GM19025 (cell line): ENCODE measurements around the gene BDKRB1.
"Not testable (repeated sequence)": the region's sequence is repeated elsewhere in the genome, so short reads cannot be mapped to it uniquely, and the experiment has no call there.

Source experiments
- ATAC-seq: cut with Tn5 transposase; IDR thresholded peaks from one replicate; pipeline ENCODE4 v1.9.1; 2021; ENCODE audit warnings: mild to moderate bottlenecking, low read depth, moderate library complexity; ENCODE audit not compliant: unreplicated experiment

The BDKRB1 gene

DNA sequence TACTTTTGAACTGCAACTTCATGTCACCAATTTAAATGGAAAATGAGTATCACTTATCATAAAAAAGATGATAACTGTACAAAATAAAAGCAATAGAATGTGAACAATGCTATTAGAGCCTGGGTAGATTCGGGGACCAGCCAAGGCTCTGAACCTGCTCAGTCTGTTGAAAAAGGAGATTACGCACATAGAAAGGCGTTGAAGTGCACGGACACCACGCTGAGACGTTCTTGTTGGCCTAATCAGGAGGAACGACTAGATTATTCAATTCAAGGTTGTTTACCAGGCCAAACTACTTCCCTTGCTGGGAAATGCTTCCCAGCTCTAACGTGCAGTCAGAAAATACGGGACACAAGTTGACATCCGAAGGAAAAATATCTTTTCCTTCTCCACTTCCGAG, 23.5 kb upstream of the BDKRB1 start:
- no peak for ATAC-seq

DNA sequence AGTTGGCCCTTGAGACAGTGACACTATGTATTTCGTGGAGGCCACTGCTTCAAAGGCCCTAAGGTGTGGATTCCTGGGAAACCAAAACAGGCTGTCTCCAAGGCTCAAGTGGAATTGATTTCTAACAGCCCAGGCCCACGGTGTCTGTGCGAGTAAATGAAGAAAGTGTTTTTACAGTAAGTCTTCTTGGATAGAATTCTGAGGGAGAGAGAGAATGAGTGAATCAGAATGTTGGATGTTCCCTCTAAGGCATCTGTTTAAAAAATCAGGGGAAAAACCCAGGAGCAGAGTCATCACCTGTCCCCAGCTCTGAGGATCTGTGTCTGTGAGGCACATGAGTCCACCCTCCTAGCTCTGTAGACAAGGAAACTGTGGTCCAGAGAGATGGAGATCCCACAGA, 22.3 kb upstream of the BDKRB1 start:
- ATAC-seq, result no peak

DNA sequence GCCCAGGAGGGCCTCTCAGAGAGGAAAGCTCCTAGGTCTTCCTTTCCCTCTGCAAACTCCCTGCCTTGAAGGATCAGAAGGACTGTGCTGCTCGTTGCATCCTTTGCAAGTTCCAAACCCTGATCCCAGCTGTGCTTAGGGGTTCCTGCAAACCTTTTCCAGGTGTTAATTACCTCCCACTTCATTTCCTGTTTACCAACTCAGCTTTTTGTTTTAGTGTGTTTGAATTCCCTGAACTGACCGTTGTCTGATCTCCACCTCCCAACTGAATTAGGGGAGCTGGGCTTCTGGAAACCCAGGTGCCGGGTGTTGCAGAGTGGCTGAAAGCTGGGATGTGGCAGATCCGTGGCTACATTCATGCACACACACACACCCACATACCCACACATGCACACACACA, 20.6 kb upstream of the BDKRB1 start:
- no peak for ATAC-seq

DNA sequence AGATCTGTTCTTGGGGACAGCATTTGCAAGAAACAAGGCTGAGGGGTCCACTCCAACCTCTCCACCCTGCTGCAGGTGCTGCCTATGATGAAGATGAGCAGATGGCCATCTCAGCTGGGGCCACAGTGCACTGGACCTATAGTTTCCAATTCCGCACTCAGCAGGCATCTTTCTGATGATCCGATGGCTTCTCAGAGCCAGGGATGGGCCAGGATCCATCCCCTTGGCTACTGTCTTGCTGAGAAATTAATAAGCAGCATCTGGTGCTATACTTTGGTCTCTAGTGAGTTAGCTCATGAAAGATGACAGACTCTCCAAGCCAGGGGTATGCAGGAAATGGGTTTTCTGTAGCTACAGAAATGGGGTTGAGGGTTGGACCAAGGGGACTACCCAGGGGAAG, 18.4 kb upstream of the BDKRB1 start:
- no peak for ATAC-seq

DNA sequence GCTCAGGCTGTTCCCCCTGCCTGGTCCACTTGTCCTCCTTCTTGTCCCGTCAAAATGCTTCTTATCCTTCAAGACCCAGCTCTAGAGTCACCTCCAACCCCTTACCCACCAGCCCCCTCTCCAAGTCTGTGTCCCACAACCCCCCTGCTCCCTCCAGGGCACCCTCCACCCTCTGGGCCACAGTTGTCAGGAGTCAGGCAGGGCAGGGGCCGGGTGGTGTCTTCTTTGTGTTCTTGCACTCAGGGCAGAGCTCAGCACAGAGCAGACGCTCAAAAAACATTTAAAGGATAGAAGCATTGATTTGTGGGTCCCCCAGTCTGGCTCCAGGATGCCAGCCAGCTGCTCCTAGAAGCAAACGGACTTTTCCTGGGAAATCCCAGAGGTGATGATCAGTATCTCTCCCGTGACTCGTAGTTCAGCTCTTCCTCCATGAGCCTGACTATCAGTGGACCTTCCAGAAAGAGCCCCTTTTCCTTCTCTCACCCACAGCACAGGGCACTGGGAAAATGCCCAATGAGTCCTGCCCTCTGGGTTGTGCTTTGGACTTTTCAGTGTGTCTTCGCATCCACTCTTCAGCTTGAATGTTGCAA, 17.2 kb upstream of the BDKRB1 start:
- ATAC-seq, result no peak

DNA sequence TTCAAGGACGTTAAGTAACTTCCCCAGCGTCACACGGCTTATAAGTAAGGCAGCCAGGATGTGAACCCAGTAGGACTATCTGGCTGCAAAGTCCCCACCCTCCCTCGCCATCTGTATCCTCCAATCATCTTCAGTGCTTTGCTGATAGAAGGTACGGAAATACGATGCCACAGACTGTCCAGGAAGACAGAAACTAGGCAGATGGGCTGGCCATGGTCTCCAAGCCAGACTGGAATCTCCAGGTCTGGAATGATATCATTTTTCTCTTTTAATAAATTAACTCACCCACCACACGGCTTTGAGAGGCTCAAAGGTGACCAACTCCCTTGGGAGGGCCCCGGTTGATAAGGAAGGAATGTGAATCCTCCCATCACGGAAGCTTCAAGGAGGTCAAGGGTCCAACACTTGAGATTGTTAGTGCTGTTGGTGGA, 16.3 kb upstream of the BDKRB1 start:
- no peak for ATAC-seq

DNA sequence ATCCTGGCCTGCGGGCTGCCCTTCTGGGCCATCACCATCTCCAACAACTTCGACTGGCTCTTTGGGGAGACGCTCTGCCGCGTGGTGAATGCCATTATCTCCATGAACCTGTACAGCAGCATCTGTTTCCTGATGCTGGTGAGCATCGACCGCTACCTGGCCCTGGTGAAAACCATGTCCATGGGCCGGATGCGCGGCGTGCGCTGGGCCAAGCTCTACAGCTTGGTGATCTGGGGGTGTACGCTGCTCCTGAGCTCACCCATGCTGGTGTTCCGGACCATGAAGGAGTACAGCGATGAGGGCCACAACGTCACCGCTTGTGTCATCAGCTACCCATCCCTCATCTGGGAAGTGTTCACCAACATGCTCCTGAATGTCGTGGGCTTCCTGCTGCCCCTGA, 15.4 kb upstream of the BDKRB1 start:
- no peak for ATAC-seq

DNA sequence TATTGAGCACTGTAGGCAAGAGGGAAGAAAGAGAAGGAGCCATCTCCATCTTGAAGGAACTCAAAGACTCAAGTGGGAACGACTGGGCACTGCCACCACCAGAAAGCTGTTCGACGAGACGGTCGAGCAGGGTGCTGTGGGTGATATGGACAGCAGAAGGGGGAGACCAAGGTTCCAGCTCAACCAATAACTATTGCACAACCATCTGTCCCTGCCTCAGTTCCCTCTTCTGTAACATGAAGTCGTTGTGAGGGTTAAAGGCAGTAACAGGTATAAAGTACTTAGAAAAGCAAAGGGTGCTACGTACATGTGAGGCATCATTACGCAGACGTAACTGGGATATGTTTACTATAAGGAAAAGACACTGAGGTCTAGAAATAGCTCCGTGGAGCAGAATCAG, 13.9 kb upstream of the BDKRB1 start:
- ATAC-seq, result no peak

DNA sequence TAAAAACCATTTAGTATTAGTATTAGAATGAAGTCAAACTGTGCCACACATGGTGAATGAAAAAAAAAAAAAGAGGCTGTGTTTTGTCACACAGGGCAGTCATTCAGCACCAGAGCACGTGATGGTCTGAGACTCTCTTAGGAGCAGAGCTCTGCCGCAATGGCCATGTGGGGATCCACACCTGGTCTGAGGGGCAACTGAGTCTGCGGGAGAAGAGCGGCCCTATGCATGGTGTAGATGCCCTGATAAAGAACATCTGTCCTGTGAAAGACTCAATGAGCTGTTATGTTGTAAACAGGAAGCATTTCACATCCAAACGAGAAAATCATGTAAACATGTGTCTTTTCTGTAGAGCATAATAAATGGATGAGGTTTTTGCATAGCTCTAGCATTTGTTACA, 12.2 kb upstream of the BDKRB1 start:
- no peak for ATAC-seq

DNA sequence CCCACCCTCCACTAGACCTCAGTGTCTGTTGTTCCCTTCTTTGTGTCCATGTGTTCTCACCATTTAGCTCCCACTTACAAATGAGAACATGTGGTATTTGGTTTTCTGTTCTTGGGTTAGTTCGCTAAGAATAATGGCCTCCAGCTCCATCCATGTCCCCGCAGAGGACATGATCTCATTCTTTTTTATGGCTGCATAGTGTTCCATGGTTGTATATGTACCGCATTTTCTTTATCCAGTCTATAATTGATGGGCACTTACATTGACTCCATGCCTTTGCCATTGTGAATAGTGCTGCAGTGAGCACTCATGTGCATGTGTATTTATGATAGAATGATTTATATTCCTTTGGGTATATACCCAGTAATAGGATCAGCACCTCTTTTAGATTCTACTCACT, 10.9 kb upstream of the BDKRB1 start:
- not testable (repeated sequence) for ATAC-seq

DNA sequence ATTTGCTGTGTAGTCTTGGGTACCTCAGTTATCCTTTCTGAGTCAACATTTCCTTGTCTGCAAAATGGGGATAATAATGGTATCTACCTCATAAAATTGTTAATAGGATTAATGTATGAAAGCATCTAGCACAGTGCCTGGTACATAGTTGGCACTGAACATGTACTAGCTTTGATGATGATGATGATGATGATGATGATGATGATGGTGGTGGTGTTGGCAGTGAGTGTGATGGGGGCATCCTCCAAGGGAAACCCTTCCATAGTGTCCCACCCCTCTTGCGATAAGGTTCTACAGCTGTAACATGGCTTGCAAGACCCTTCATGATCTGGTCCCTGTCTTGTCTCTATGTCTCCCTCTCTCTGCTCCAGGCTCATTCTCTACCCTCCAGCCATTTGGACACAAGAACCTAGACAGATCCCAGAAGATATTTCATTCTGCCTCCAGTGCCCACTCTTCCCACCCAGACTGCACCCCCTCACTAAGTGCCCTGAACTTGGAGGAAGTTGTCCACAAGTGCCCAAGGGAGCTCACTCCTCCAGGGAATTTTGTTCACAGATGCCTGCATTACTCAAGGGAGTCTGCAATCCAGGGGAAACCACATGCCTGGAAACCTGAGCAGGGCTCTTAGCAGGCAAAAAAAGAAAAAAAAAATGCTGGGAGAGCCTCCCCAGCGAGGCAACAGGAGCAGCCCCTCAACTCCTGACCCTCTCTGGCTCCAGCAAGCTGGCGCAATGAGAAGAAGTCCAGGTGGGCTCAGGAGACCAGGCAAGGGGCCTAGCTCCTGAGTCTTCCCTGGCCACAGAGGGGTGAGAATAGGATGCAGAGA, 10.1 kb upstream of the BDKRB1 start:
- no peak for ATAC-seq

DNA sequence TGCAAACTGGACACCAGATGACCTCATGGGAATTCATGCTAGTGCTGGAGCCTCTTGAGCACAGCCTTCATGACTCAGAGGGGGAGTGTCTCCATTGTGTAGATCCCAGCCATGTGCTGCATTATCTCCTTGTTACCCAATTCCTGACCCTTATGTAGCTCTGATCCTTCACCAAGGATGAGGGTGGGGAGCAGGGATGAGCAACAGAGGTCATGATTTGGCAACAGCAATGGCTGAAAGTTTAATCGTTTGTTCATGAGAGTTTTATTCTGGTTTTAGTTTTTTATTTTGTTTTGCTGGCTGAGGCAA, 9.5 kb upstream of the BDKRB1 start:
- no peak for ATAC-seq

DNA sequence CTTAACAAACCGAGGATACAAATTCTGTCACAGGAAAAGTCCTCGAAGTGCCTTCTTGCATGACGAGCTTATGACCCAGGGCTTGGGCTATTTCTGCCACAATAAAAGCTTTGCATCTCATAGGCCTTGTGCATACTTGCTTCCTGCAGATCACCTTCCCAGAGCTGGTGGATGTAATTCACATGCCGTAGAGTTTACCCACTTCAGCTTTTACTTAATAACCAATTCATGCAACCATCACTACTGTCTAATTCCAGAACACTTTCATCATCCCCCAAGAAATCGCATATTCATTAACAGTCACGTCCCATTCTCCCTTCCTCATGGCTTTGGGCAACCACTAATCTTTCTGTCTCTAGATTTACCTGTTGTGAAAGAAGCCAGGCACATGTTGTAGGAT, 9.0 kb upstream of the BDKRB1 start:
- no peak for ATAC-seq

DNA sequence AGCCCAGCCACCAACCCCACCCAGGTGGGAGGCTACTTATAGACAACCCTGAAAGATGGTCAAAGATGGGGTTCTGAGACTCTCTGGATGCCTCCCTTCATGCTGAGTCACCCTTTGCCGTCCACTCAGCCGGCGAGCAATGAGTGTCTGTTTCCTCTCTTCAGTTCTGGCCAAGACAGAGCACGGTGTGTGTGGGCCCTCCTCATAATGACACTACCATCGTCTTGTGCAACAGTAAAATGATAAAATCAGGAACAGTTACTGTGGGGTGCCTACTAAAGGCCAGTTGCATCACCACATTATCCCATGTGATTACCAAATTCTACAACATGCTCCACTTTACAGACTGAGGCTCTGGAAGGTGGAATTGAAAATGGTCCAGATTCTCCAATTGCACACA, 7.0 kb upstream of the BDKRB1 start:
- ATAC-seq, result no peak

DNA sequence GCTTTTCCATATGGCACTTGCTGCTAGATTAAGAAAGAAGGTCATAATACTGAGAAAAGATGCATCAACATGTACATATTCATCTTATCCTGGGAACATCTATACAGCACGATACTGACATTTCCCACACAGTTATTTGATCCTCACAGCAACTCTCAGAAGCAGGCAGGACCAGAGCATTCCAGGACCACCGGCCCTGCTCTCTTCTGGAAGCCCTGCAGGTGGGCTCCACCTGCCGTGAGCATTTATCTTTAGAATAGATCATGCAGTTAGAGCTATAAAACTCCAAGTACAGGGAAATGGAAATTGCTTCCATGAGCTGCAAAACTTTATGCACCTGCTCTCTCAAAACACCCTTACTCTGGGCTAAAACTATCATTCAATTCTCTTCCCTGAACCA, 5.5 kb upstream of the BDKRB1 start:
- ATAC-seq, result no peak

DNA sequence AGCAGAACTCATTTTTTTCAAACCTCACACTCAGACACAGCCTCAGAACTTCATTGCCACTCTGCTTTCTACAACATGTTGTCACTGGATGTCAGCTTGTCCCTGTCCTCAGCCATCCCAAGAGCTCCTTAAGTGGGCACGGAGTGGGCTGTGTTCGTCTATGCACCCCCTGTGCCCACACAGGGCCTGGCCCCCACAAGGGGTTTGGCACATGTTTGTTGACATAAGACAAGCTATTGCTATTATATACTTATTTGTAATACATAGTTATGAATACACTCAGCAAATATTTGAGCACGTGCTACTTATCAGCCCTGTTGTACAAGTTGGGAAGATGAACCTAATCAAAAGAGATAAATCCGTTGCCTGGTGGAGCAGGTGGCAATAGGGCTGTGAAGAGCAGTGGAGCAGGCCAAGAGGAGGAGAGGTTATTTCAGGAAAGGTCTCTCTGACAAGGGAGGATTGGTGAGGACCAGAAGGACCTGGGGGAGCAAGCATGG, 4.3 kb upstream of the BDKRB1 start:
- no peak for ATAC-seq

DNA sequence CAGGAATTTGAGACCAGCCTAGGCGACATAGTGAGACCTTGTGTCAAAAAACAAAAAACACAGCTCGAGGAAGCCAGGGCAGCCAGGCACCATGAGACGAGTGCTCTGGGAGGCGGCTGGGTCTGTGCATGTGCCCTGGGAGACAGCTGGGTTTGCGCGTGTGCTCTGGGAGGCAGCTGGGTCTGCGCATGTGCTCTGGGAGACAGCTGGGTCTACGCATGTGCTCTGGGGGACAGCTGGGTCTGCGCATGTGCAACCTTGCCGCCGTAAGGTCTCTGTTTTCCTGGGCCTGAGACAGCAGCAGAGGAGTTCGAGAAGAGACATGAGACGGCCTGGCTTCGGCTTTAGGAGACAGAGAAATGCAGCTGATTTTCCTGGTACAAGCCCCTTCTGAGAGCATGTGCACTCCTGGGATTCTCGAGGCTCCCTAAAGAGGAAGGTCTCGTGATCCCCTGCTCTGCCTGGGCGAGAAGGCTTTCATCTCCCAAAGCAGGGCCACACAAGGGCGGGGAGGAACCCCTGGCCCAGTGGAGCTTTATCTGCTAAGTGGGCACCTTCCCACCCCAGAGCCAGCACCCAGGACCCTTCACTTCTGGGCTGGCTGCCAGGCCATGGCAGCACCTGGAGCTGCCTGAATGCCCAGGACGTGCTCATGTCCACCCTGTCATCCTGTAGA, 3.5 kb upstream of the BDKRB1 start:
- ATAC-seq, result no peak

DNA sequence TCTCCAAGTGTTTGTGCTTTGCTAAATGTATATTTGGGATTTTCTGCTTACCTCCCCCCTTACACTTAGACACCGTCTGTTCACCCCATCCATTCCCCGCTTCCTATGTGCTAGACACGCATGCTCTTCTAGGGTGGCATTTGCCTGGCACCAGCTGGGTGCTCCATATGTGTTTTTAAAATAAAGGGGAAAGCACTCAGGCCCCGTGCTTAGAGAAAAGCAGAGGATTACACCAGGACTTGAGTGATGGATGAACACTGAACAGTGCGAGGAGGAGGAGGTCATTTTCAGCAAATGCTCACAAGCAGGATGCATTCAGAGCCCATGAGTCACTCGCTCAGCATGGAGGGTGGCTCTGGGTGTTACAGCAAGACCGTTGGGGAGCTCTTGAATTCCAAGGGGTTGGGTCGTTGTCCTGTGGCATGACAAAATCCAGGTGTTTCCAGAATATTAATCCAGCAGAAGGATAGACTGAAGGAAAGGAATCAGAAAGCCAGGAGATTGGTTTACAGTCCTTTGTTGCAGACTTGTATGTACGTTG, 2.9 kb upstream of the BDKRB1 start:
- ATAC-seq, result no peak

DNA sequence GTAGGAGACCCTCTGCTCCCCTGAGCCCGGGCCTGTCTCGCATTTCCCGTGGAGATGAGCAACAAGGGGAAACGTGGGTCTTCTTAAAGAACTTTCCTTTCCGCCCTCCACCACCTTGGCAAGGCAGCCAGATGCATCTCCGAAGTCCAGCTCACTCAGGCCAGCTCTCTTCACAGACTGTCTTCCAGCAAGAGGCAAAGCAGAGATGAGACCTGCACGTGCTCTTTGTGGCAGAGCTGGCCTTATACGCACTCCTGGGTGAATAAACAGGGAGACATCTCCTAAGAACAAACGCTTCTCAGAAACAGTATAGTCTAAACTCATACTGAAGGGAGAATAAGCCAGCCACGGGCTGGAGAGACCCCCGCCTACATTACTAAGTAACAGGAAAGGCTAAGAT, 1.3 kb upstream of the BDKRB1 start:
- no peak for ATAC-seq

DNA sequence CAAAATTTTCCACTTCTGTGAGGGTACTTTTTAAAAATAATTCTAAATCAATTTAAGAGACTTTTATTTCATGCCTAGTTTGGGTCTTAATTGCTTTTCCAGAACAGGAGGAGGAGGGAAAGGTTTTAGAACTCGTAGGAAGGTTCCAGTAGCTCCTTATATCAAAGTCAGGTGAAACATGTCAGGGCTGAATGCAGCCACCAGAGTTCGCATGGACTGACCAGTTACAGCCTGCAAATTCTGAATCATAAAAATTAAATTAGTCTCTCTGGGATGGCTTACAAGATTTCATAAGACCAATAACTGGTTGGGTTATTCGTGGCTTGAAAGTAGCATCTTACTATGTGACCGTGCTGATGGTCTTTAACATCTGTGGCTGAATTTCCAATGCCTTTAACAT, 397 bp downstream of the BDKRB1 start:
- ATAC-seq, result no peak

DNA sequence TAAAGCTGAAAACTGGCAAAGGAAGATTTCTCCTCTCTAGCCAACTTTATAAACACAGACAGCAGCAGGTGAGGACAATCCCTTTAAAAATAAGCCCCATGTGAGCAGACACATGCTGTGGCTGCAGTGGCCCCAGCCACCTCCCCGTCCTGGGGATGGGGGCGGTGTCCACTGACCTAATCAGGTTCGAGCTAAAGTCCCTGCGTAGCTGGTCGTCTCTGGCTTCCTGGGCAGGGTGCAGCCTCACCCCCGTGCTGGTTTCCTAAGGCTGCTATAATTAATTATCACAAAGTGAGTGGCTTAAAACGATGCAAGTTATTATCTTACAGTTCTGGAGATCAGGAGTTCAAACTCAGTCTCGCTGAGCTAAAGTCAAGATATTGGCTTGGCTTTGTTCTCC, 1.0 kb downstream of the BDKRB1 start:
- no peak for ATAC-seq

DNA sequence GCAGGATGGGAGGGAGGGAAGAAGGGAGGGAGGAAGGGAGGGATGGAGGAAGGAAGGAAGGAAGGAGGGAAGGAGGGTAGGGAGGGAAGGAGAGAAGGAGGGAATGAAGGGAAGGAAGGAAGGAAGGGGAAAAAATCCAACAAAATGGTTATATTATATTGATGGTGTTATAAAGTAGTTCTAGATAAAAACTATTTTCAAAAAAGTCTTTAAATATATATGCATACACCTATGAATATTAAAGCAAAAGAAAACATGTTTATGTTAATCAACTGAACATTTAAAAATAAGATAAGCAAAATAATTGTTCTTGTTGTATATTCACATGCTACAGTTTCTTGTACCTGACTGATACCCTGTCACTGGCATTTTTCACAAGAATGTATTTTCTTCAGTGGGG, 1.9 kb downstream of the BDKRB1 start:
- ATAC-seq, result no peak
